ENCODE results near the gene SV2C.
A peak's percentile ranks its signal among the peaks of the same experiment; 100 is the strongest.
"Not testable (repeated sequence)": the region's sequence is repeated elsewhere in the genome, so short reads cannot be mapped to it uniquely, and the experiment has no call there.

Gene SV2C

DNA sequence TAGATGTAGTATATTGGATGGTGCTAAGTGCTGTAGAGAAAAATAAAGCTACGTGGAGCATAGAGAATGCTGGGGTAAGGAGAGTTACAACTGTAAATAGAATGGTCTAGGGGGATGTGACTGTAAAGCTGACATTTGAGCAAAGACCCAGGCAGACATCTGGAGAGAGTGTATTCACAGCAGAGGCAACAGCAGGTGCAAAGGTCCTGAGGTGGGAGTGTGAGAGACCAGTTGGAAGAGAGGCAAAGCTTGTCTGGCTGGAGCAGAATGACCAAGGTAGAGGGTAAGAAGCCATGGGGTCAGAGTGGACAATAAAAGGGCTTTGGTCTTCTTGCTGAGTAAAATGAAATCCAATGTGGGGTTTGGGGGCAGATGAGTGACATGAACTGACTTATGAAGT is 227.0 kb downstream of the SV2C start:
- FAIRE-seq, result no peak

DNA sequence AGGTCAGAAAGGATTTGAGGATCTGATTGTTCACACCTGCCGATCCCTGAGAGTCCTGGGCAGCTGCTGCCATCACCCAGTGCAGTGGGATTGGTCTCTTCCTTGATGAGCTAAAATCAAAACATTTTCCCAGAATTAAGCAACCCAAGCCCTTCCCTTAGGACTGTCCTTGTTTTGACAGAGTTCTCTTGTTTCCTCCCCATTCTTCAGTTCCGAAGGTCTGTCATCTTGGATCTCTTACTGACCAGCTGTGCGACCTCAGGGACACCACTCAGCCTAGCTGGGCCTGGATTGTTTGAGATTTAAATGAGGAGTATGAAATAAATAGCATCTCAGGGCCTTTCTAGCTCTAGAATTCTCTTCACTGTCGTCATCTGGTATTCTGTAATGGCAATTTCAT is 229.6 kb downstream of the SV2C start:
- FAIRE-seq, result no peak

DNA sequence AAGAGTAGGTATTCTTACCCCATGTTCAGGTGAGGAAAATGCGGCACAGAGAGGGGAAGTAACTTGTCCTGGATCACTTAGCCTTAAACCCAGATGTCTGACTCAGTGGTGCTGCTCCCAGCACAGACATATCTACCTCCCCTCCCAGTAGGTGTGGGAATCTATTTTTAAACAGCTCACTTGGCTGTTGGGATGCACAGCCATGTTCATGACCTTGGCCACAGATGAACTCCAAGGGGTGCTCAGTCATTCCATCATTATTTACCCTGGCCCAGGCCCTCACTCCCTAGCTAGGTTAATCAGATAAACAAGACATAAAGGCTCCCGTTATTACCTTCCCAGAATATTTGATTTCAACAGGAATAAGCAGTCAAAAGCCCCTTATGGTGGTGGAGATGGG is 231.5 kb downstream of the SV2C start:
- no peak for FAIRE-seq

DNA sequence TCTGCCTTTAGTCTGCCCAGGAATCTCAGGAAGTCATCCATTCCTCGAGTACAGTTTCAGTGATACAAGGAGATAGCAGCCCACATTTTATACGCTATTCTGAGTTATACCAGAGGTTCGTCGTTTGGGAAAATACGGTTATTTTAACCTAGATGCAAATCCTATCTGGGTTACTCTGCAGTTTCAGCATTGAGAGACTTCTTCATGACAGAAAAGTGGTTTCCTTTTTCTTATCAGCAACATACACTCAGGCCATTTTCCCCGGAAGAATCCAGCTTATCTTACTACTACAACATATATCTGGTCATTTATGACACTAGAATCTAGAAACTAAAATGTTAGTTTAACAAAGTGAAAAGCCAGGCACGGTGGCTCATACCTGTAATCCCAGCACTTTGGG is 236.5 kb downstream of the SV2C start:
- no peak for FAIRE-seq

DNA sequence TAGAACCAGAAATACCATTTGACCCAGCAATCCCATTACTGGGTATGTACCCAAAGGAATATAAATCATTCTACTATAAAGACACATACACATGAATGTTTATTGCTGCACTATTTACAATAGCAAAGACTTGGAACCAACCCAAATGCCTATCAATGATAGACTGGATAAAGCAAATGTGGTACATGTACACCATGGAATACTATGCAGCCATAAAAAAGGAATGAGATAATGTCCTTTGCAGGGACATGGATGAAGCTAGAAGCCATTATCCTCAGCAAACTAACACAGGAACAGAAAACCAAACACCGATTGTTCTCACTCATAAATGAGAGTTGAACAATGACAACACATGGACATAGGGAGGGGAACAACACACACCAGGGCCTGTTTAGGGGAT is 240.3 kb downstream of the SV2C start:
- FAIRE-seq, result not testable (repeated sequence)

DNA sequence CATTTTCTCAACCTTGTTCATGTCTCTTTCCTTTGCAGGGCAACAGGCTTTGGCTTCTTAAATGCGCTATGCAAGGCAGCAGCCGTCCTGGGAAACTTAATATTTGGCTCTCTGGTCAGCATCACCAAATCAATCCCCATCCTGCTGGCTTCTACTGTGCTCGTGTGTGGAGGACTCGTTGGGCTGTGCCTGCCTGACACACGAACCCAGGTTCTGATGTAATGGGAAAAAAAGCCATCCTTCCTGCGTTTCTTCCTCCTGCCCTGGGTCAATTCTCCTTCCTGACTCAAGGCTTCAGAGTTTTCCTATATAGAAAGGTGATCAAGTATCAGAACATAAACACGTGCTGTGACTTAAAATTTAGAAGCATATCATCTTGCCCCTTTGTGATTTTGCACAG is 242.1 kb downstream of the SV2C start:
- no peak for FAIRE-seq

DNA sequence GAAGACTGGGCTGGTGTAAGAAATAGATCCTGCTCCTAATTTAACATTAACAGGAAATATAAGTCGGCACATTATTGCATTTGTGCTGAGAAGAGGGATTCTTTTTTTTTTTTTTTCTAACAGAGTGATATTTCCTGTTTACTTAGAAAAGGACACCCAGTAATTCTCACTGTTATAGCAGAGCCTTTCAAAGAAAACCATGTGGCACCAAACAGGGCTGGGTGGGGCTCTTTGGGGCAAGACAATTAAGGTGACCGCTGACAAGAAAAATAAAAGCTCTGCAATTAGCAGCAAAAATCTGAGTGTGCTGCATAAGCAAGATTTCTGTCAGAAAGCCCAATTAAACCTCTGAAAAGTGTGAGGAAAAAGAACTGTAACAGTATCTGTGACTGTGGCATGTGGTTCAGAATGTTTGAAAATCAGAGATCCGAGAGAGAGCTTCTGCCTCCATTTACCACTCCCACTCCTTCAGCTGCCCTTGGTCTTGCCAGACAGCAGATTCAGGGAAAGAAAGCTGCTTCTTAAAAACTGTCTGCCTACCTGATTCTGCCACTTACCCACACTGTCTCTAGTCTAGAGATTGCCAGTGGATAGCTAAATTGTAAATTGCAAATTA is 242.8 kb downstream of the SV2C start:
- no peak for FAIRE-seq

DNA sequence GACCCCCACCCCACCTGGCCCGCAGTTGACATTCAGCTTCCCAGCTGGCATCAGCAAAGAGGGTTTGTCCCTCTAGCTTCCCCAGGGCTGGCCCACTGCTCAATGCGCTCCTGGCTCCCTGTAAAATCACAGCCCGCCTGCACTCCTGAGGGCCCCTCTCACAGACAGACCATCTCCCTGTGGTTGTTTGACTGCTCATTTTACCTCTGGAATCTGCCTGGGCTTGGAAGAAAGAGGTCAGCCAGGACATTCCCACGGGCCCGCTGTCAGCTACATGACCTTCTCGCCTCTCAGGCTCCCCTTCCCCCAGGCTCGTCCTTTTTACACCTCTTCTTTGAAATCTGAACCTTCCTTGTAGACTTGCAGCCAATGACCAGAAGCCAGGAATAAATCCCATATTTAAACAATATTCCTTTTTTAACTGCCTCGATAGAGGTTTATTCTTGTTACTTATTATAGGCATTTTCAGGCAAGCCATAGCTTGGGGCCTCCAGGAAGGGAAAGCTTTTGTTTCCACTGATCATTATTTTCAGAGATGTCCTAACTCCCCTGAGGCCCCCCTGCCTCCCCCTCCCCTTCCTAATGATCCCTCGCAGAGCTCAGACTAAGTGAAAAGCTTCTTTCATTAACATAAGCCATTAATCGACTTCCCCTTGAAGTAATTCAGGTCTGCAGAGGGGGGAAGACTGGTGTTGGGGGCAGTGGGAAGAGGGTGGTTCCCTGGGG is 243.6 kb downstream of the SV2C start:
- FAIRE-seq, result no peak

DNA sequence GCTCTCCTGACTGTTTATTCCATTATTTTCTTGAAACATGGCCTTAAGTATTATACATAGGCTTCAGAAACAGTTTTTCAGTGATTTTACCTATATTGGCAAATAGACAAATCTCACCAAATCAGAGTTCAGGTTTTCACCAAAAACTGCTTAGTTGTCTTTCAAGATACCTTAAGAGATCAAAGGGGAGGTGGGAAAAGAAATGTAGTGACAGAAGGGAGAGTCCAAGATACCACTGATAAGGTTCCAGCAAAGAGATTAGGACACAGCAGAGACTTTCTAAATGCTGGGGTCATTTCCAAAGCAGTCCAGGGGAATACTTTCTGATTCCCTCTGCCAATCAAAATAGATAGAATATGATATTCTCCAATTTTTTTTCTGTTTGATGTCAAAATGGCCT is 246.2 kb downstream of the SV2C start:
- FAIRE-seq, result no peak

DNA sequence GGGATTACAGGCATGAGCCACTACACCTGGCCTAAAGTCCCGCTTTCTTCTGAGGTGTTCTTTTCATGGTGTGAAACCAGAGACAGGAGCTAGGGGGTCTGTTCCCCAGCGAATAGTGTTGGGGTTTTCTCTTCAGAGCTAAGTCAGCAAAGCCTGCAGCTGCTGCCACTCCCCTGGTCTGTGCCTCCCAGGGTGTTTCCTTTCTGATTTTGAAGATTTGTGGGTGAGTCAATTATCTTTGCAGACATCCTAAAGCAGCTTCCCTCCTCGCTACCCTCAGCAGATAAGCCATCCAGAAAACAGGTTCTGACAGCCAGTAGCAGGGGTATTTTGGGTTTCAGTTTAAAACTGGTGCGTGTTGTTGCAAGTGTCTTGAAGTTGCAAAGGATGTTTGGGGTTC is 247.9 kb downstream of the SV2C start:
- no peak for FAIRE-seq

DNA sequence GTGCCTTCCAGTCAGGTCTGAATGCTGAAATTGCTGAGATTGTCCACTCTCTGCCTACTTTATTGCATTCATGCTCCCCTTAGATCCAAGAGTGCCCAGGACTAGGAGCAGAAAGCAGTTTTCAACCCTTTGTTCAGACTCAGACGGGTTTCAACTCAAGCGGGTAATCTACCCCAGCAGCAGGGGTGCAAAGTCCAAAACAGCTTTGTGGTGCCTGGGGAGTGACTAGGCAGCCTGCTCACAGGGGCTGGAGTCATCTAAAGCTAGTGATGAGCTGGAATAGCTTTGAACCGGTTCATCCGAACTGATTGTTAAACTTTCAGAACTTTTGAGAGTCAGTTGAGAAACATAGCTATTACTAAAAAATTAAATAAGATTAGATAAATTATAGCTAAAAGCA is 248.9 kb downstream of the SV2C start:
- no peak for FAIRE-seq

DNA sequence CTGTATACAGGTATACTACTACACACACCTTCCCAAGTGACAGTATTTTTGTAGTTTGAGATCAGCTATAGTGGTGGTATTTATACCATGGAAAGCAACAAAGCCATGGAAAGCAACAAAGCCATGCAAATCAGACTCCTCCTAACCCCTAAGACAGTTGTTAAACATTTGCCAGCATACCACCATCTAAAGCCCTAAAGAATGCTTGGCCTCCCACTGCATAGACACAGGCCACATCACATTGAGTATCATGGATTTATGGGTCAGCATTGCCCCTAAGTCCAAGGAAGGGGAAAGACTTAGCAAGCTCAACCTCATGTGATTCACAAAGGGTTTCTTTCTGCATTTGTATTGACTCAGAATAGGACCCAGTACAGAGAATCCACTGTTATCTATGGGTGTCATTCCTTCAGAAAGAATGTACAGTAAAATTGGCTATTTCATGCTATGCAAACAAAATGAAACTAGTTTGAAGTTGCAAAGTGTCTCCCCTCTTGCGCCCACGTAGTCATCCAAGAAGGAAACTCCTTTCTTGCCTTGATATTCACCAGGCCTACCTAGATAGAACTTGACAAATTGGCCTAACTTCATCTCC is 249.5 kb downstream of the SV2C start:
- no peak for FAIRE-seq

DNA sequence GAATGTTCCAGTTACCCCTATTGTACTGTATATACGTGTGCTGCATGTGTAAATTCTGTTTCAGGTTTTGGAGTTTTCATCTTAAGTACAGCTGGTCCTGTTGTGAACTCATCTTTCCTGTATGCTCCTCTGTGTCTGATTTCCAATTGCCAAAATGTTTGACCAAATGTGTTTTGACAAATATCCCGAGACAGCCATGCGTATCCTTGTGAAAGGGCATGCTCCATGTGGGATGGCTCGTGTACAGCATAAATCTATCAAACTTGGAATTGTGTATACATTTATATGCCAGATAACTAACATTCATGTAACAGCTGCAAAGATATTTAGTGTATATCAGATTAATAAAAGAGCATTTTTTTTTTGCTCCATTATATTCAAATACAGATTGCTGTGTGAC is 250.4 kb downstream of the SV2C start:
- FAIRE-seq, result no peak

DNA sequence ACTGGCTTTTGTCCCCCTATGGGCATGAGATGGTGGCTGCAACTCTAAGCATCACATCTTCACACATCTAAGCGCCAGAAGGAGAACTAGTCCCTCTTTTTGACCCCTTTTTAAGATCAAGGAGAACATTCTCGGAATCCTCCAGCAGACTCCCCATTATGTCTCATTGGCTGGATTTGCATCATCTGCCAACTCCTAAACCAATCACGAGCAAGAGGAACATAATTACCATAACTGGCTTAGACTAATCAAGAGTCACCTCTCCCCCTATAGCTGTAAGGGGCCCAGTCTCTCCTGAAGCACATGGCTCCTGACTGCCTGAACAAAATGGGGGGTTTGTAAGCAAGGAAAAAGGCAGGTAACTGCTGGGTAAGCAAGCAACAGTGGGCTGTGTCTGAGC is 251.4 kb downstream of the SV2C start:
- no peak for FAIRE-seq

DNA sequence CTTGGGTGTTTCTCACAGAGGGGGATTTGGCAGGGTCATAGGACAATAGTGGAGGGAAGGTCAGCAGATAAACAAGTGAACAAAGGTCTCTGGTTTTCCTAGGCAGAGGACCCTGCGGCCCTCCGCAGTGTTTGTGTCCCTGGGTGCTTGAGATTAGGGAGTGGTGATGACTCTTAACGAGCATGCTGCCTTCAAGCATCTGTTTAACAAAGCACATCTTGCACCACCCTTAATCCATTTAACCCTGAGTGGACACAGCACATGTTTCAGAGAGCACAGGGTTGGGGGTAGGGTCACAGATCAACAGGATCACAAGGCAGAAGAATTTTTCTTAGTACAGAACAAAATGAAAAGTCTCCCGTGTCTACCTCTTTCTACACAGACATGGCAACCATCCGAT is 252.3 kb downstream of the SV2C start:
- not testable (repeated sequence) for FAIRE-seq

DNA sequence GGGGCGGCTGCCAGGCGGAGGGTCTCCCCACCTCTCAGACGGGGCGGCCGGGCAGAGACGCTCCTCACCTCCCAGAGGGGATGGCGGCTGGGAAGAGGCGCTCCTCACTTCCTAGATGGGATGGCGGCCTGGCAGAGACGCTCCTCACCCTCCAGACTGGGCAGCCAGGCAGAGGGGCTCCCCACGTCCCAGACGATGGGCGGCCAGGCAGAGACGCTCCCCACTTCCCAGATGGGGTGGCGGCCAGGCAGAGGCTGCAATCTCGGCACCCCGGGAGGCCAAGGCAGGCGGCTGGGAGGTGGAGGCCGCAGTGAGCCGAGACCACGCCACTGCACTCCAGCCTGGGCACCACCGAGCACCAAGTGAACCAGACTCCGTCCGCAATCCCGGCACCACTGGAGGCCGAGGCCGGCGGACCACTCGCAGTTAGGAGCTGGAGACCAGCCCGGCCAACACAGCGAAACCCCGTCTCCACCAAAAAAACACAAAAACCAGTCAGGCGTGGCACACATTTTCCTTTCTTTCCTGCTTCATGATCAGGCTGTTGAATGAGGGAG is 253.1 kb downstream of the SV2C start:
- not testable (repeated sequence) for FAIRE-seq

DNA sequence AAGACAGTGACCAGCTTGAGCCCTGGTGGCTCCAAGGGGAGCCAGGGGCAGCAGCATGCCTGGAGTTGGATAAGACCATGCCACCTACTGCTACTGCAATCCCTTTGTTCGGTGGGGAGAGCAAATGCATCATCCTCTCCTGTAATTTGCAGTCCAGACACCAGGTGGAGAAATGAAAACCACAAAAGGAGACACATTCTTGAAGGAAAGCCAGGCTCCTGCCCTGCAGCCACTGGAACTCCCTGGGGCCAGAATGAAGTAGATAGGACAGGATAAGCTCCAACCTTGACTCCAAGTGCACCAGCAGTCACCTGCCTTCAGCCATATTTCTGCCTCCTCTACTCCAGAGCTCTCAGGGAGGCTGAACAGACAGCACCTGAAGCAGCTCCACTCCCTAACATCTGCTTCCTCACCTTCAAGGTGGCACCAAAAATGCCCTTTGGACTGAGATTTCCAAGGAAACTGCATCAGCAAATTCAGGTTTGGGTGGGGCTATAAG is 254.8 kb downstream of the SV2C start:
- FAIRE-seq, result peak; percentile 94

DNA sequence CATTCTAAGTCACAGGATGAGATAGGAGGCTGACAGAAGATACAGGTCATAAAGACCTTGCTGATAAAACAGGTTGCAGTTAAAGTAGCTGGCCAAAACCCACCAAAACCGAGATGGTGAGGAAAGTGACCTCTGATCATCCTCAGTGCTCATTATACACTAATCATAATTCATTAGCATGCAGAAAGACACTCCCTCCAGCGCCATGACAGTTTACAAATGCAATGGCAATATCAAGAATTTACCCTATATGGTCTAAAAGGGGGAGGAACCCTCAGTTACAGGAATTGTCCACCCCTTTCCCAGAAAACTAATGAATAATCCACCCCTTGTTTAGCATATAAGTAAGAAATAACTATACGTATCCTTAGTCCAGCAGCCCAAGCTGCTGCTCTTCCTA is 256.7 kb downstream of the SV2C start:
- no peak for FAIRE-seq

DNA sequence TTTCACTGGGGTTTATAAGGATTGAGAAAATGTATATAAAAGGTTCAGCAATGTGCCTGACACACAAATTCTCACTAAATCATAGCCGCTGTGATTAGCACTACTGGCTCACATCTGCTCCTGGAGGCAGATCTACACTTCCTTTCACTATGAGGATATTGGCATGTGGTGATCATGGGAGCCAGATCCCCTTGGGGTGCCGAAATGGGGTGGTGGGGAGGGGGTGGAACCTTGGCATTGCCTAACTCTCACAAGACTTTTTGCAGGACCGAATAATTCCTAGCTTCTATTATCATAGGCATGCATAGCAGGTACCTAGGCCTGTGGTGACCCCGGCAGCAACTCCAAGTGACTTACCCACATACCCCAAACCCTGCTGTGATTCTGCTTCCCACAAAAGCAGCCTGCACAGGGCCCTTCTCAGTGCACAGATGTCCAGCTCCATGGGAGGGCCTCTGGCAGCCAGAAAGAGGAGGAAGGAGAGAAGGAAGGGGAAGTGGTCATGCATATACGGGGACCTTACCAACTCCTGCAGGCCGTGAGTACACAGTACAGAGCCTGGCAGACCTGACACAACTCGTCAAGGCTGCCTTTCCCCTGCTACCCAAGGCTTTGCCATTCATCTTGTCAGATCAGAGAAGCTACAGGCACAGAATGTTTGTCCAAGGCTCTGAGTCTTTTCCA is 258.6 kb downstream of the SV2C start:
- no peak for FAIRE-seq

DNA sequence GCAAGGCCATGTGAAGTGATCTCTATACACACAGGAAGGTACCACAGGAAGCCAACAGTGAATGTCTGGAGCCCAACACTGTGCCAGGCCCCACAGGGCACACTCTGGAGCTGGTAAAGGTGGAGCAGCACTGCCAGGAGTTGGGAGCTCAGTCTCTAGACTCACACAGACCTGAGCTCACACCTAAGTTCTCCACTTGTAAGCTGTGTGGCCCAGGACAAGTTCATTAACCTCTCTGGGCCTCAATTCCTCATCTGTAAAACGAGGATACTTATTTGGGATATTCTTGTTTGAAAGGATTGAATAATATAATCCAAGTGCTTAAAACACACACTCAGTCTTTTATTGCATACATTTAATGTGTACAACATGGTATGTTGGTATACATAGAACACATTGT is 259.3 kb downstream of the SV2C start:
- no peak for FAIRE-seq

DNA sequence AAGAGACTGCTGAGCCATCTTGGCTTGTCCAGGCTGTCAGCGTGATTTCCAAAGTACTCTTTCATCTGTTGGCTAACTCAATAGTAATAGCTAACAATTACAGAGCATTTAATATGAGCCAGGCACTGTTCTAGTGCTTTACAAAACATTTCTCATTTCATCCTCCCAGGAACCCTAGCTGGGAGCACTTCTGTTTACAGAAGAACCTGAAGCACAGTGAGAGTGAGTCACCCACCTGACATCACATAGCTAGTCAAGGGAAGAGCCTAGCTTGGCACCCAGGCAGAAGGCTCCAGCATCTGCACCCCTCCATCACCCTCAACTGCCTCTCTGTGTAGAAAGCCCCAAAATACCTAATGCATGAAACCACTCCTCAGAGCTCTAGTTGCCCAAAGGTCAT is 262.4 kb downstream of the SV2C start:
- no peak for FAIRE-seq

DNA sequence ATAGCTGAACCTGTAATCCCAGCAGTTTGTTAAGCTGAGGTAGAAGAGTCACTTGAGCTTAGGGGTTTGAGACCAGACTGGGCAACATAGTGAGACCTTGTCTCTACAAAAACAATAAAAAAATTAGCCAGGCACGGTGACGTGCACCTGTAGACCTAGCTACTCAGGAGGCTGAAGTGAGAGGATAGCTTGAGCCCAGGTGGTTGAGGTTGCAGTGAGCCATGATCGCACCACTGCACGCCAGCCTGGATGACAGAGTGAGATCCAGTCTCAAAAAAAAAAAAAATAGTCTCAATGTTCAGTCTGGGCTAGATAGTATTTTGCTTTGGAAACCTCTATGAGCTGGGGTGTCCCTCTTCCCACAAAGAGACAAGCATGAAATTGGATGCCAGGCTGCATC is 268.0 kb downstream of the SV2C start:
- no peak for FAIRE-seq

DNA sequence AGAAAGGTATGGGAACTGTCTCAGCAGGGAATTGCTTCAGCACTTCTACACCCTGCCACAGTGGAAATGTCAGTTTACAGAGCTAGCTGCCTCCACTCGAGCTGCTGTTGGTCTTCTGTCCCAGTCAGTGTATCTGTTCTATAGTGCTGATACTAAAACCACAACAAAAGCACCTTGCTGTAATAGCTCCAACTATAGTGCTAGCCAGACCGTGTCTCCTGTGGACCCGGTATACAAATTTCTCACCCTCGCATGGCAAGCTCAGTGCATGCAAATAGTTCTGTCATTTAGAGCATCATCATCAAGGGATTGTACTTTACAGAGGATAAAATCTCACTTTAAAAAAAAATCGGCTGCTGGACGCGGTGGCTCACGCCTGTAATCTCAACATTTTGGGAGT is 268.4 kb downstream of the SV2C start:
- no peak for FAIRE-seq

DNA sequence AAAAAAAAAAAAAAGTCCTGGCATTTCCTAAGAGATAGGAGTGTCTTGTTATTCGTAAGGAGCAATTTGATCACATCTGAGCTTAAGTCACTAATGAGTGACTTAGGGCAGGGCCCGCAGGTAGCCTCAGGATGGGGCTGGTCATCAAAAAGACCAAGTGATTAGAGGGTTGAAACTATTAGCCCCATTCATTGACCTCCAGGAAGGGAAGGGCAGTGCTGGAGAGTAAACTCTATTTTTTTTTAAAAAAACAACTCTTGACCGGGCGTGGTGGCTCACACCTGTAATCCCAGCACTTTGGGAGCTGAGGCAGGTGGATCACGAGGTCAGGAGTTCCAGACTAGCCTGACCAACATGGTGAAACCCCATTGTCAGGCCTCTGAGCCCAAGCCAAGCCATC is 273.7 kb downstream of the SV2C start:
- FAIRE-seq, result no peak
